Right ventricle myocardium inferior (tissue), 1 donor: ENCODE data around the gene MICAL2. TPM values are rescaled to one million over a fixed set of nuclear protein-coding genes. Genes with fewer than 3 reads are reported as not detected.
A peak's percentile ranks its signal among the peaks of the same experiment; 100 is the strongest.

Source experiments
- ATAC-seq: fragments of 200-7000 bp; cut with Tn5 transposase; one replicate; pipeline ENCODE4 v1.9.1; 2020; ENCODE audit warnings: mild to moderate bottlenecking, moderate library complexity
- DNase-seq: peaks from one replicate; pipeline ENCODE4 v3.0.0; 2021; ENCODE audit errors: missing footprints
- intact Hi-C: fragments of 100-400 bp; cut with DNase I; formaldehyde crosslinking; loops from one replicate; pipeline ENCODE4 v1.11.0; 2022
- long read RNA-seq: library from polyadenylated mRNA; unstranded; transcript quantifications from one replicate; pipeline ENCODE4 v2.0.0, GENCODE V29; 2021
- total RNA-seq: library from RNA; stranded (reverse); fragmentation: NEBNext Ultra II Directional; extraction: Animal tissue kit (Norgen Biotek cat#: 25700); gene quantifications from one replicate; pipeline ENCODE4 v1.2.1, GENCODE V29; 2021
- donor health status: DM: no; HTN: yes; CAD: no; lungs with severe emphysema.

MICAL2 gene
- total RNA-seq: 42.0 TPM
- long read RNA-seq, partial matches to known transcripts: 12 of 30 reads
- long read RNA-seq, other reads (novel, unspliced or antisense): 14 of 30 reads

- intact Hi-C loops: loop anchor here (2.0 kb wide), 2 partner anchors 21 to 49 kb away; no protein-coding TSS in a partner anchor
- DNase-seq (peak; percentile 95), ATAC-seq (peak; percentile 98)
Observed at GRCh38 chr11:12110201-12110713, at the start of gene MICAL2. Gene MICAL2 (plus strand): TSS chr11:12110590. CDS start chr11:12162156, 51,566 bp downstream.

- intact Hi-C loops: no loop called here
- no peak for ATAC-seq
- DNase-seq: no peak
Observed at GRCh38 chr11:12061851-12062560, 48.4 kb upstream of the MICAL2 start.

- ATAC-seq: no peak
- no peak for DNase-seq
- intact Hi-C loops: no loop called here
Observed at GRCh38 chr11:12063251-12063650, 47.1 kb upstream of the MICAL2 start.

- DNase-seq (no peak), ATAC-seq (no peak)
- intact Hi-C loops: no loop called here
Observed at GRCh38 chr11:12064136-12064953, 46.0 kb upstream of the MICAL2 start.

GRCh38 chr11:12064954-12065280, 45.5 kb upstream of the MICAL2 start:
- intact Hi-C loops: no loop called here
- ATAC-seq (no peak), DNase-seq (no peak)

GRCh38 chr11:12066056-12066798, 44.2 kb upstream of the MICAL2 start:
- ATAC-seq: peak; percentile 38
- intact Hi-C loops: no loop called here
- no peak for DNase-seq

GRCh38 chr11:12066799-12067508, 43.4 kb upstream of the MICAL2 start:
- DNase-seq (no peak), ATAC-seq (peak; percentile 55)
- intact Hi-C loops: no loop called here

GRCh38 chr11:12067796-12068357, 42.5 kb upstream of the MICAL2 start:
- intact Hi-C loops: no loop called here
- DNase-seq: no peak
- no peak for ATAC-seq

- ATAC-seq: no peak
- DNase-seq: no peak
- intact Hi-C loops: no loop called here
Observed at GRCh38 chr11:12069066-12069676, 41.2 kb upstream of the MICAL2 start.

- ATAC-seq: peak; percentile 55
- DNase-seq: no peak
- intact Hi-C loops: no loop called here
Observed at GRCh38 chr11:12070446-12071267, 39.7 kb upstream of the MICAL2 start.

GRCh38 chr11:12071574-12071973, 38.8 kb upstream of the MICAL2 start:
- DNase-seq: no peak
- no peak for ATAC-seq
- intact Hi-C loops: no loop called here

- ATAC-seq: no peak
- intact Hi-C loops: no loop called here
- DNase-seq: no peak
Observed at GRCh38 chr11:12073436-12073835, 37.0 kb upstream of the MICAL2 start.

GRCh38 chr11:12073886-12074285, 36.5 kb upstream of the MICAL2 start:
- no peak for ATAC-seq
- DNase-seq: no peak
- intact Hi-C loops: no loop called here

GRCh38 chr11:12074529-12075195, 35.7 kb upstream of the MICAL2 start:
- DNase-seq: no peak
- intact Hi-C loops: no loop called here
- ATAC-seq: no peak

- ATAC-seq (no peak), DNase-seq (no peak)
- intact Hi-C loops: no loop called here
Observed at GRCh38 chr11:12075291-12075690, 35.1 kb upstream of the MICAL2 start.
